CD4-positive, alpha-beta memory T cell (primary cell): ENCODE results near the gene CHST13. TPM values are rescaled to one million over a fixed set of nuclear protein-coding genes. Genes with fewer than 3 reads are reported as not detected.

Experiments used
- CTCF ChIA-PET: fragments of 350-600 bp; sonication (Branson Sonifier 250); formaldehyde crosslinking; loops from one replicate; lab custom pipeline; 2021; ENCODE audit warnings: inconsistent platforms; ENCODE audit not compliant: partially characterized antibody; lab: Charles Lee
- POLR2A ChIA-PET: fragments of 350-600 bp; sonication (Branson Sonifier 250); formaldehyde crosslinking; loops from one replicate; lab custom pipeline; 2021; ENCODE audit not compliant: partially characterized antibody; lab: Charles Lee
- DNase-seq, 5 donors: peaks; one replicate each; pipeline versions ENCODE4 v3.0.0 to v3.0.0-alpha.2; 2020 to 2022; ENCODE audit warnings: mixed read lengths in 1 of 5
- H3K27ac ChIP-seq: one replicate; pipeline ENCODE4 v1.7.0; 2013; ENCODE audit warnings: low read depth, low read length
- H3K27me3 ChIP-seq: 2 replicates; pipeline ENCODE4 v1.7.0; 2013; ENCODE audit warnings: mild to moderate bottlenecking, low read length, moderate library complexity; ENCODE audit not compliant: insufficient read depth
- H3K36me3 ChIP-seq: 2 replicates; pipeline ENCODE4 v1.7.0; 2013; ENCODE audit warnings: mild to moderate bottlenecking, low read length, moderate library complexity; ENCODE audit not compliant: insufficient read depth
- H3K4me1 ChIP-seq: 2 replicates; pipeline ENCODE4 v1.7.0; 2013; ENCODE audit warnings: mild to moderate bottlenecking, low read length, moderate library complexity; ENCODE audit not compliant: insufficient read depth
- H3K4me3 ChIP-seq, 2 donors: one replicate each; pipeline ENCODE4 v1.7.0; 2013; ENCODE audit warnings: low read length in 2 of 2, mild to moderate bottlenecking in 1 of 2
- H3K9me3 ChIP-seq, 2 donors: one replicate each; pipeline ENCODE4 v1.7.0; 2013; ENCODE audit warnings: low read length in 2 of 2, control low read depth in 1 of 2; ENCODE audit not compliant: control insufficient read depth in 1 of 2
- H3K27ac Mint-ChIP-seq, 7 donors: one replicate each; pipeline ENCODE4 v1.8.0; 2020 to 2021; ENCODE audit warnings: mixed read lengths in 7 of 7, mild to moderate bottlenecking in 6 of 7, inconsistent platforms in 3 of 7, moderate library complexity in 3 of 7
- H3K27me3 Mint-ChIP-seq, 2 donors: one replicate each; pipeline ENCODE4 v1.8.0; 2020 to 2021; ENCODE audit warnings: mixed read lengths in 2 of 2
- H3K36me3 Mint-ChIP-seq, 2 donors: one replicate each; pipeline ENCODE4 v1.8.0; 2020 to 2021; ENCODE audit warnings: mixed read lengths in 2 of 2, inconsistent platforms in 1 of 2, mild to moderate bottlenecking in 1 of 2
- H3K4me1 Mint-ChIP-seq, 4 donors: one replicate each; pipeline ENCODE4 v1.8.0; 2020 to 2021; ENCODE audit warnings: mixed read lengths in 4 of 4, mild to moderate bottlenecking in 1 of 4
- H3K4me3 Mint-ChIP-seq, 8 donors: one replicate each; pipeline ENCODE4 v1.8.0; 2020 to 2021; ENCODE audit warnings: mixed read lengths in 8 of 8, mild to moderate bottlenecking in 7 of 8, moderate library complexity in 6 of 8, inconsistent platforms in 3 of 8
- H3K9me3 Mint-ChIP-seq, 8 donors: one replicate each; pipeline ENCODE4 v1.8.0; 2020 to 2021; ENCODE audit warnings: mixed read lengths in 8 of 8, mild to moderate bottlenecking in 5 of 8, inconsistent platforms in 3 of 8, moderate library complexity in 1 of 8
- intact Hi-C: fragments of 100-400 bp; cut with micrococcal nuclease; formaldehyde crosslinking; loops from one replicate; pipeline ENCODE4 v1.15.1; 2023
- polyA plus RNA-seq, 2 donors: library from polyadenylated mRNA; unstranded; fragments of 300-500 nt; fragmentation: Illumina TruSeq; gene quantifications; one replicate each; pipeline ENCODE4 v1.2.3, GENCODE V29; 2021
- total RNA-seq, 2 experiments: library from RNA; stranded (reverse); gene quantifications; one replicate each; pipeline ENCODE4 v1.2.3, GENCODE V29; 2021

Gene CHST13
- total and polyA plus RNA-seq, 4 experiments from 2014 or later = 0.23 to 0.42 TPM; not detected in 2

GRCh38 chr3:126543457-126544061 lies 19.6 kb downstream of the CHST13 start:
- intact Hi-C loops = no loop called here

GRCh38 chr3:126544596-126545281 lies 20.8 kb downstream of the CHST13 start:
- POLR2A ChIA-PET = no interaction called here
- H3K4me3 ChIP-seq = no peak overlapping the region
- DNase-seq = peak in 1 of 5 donors; percentile 15
- H3K27ac ChIP-seq = no peak overlapping the region
- CTCF ChIA-PET = no interaction called here
- Mint-ChIP-seq H3K27me3 (peaks cover 0 to 6% of the 10 kb centered on the region in 2 donors), H3K27ac (no peak overlapping the region), H3K36me3 (no peaks in the 10 kb centered on the region), H3K4me3 (no peak overlapping the region), H3K4me1 (peaks cover 0 to 2% (median 0%) of the 10 kb centered on the region in 4 donors), H3K9me3 (peaks cover 0 to 3% (median 0%) of the 10 kb centered on the region in 8 donors)
- intact Hi-C loops = no loop called here
- H3K4me1 ChIP-seq = no peaks in the 10 kb centered on the region
- no peaks in the 10 kb centered on the region for H3K9me3 ChIP-seq
- no peaks in the 10 kb centered on the region for H3K27me3 ChIP-seq
- H3K36me3 ChIP-seq = no peaks in the 10 kb centered on the region

More at GRCh38 chr3:126543457-126544061, 19.6 kb downstream of the CHST13 start:
- Mint-ChIP-seq H3K27ac (no peak overlapping the region), H3K36me3 (no peaks in the 10 kb centered on the region), H3K9me3 (peaks cover 0 to 3% (median 0%) of the 10 kb centered on the region in 8 donors), H3K4me3 (no peak overlapping the region), H3K4me1 (peaks cover 0 to 2% (median 0%) of the 10 kb centered on the region in 4 donors), H3K27me3 (peaks cover 0 to 6% of the 10 kb centered on the region in 2 donors)
- Histone ChIP-seq H3K27ac (no peak overlapping the region), H3K36me3 (no peaks in the 10 kb centered on the region), H3K4me1 (no peaks in the 10 kb centered on the region), H3K4me3 (no peak overlapping the region), H3K9me3 (no peaks in the 10 kb centered on the region), H3K27me3 (no peaks in the 10 kb centered on the region)
- no peak for DNase-seq
- CTCF ChIA-PET = no interaction called here
- POLR2A ChIA-PET = no interaction called here

DNA sequence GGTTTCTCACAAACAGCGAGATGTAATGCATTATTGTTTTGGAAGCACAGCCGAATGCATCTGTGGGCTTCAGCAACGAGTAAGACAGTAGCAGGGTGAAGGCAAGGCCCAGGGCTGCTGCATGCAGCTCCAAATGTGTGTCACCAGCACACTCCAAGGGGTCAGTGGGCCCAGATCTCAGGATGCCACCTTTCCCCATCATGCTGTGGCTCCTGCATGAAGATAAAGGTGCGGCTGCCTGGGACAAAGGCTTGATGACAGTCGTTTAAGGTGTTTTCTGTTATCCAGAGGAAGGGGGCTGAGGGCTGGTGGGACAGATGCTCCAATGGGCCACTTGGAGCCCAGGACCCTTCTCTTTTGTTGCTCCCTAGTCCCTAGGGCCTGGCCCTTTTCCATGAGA lies 21.6 kb downstream of the CHST13 start:
- intact Hi-C loops = no loop called here
- Histone ChIP-seq H3K4me1 (no peaks in the 10 kb centered on the region), H3K9me3 (no peaks in the 10 kb centered on the region), H3K27ac (no peak overlapping the region), H3K36me3 (no peaks in the 10 kb centered on the region), H3K27me3 (no peaks in the 10 kb centered on the region), H3K4me3 (no peak overlapping the region)
- Mint-ChIP-seq H3K4me3 (no peak overlapping the region), H3K27ac (no peak overlapping the region), H3K36me3 (no peaks in the 10 kb centered on the region), H3K9me3 (no peaks in the 10 kb centered on the region), H3K27me3 (peaks cover 0 to 4% of the 10 kb centered on the region in 2 donors), H3K4me1 (no peaks in the 10 kb centered on the region)
- DNase-seq = no peak
- ChIA-PET CTCF (no interaction called here), POLR2A (no interaction called here)

DNA sequence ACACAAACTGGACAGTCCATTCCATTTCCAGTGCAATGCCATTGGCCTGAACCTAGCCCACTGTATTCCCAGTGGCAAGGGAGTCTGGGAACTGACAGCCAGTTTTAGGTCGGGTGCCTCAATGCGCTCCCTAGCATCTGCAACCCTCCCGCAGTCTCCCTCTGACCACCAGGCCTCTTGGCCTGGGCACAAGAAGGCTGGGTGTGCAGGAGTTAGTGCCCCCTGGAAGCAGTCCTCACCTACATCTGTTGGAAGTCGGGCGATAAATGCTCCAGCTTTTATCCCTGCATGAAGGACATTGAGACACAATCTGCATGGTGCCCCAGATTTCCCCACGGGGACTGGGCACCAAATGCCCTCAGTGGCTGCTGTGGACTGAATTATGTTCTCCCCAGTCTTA lies 22.1 kb downstream of the CHST13 start:
- no peaks in the 10 kb centered on the region for H3K9me3 Mint-ChIP-seq
- no peaks in the 10 kb centered on the region for H3K36me3 ChIP-seq
- ChIA-PET POLR2A (no interaction called here), CTCF (no interaction called here)
- intact Hi-C loops = no loop called here
- no peaks in the 10 kb centered on the region for H3K4me1 Mint-ChIP-seq
- H3K9me3 ChIP-seq = no peaks in the 10 kb centered on the region
- H3K27me3 Mint-ChIP-seq = peaks cover 0 to 5% of the 10 kb centered on the region in 2 donors
- no peaks in the 10 kb centered on the region for H3K27me3 ChIP-seq
- no peaks in the 10 kb centered on the region for H3K36me3 Mint-ChIP-seq
- H3K4me3 ChIP-seq = no peak overlapping the region
- no peak overlapping the region for H3K27ac Mint-ChIP-seq
- H3K4me3 Mint-ChIP-seq = no peak overlapping the region
- H3K4me1 ChIP-seq = no peaks in the 10 kb centered on the region
- H3K27ac ChIP-seq = no peak overlapping the region
- no peak for DNase-seq

- H3K27ac ChIP-seq = no peak overlapping the region
- H3K36me3 ChIP-seq = no peaks in the 10 kb centered on the region
- Mint-ChIP-seq H3K27ac (no peak overlapping the region), H3K4me1 (no peaks in the 10 kb centered on the region), H3K4me3 (no peak overlapping the region), H3K9me3 (no peaks in the 10 kb centered on the region), H3K36me3 (no peaks in the 10 kb centered on the region), H3K27me3 (peaks cover 0 to 4% of the 10 kb centered on the region in 2 donors)
- H3K9me3 ChIP-seq = no peaks in the 10 kb centered on the region
- ChIA-PET CTCF (no interaction called here), POLR2A (no interaction called here)
- no peak for DNase-seq
- intact Hi-C loops = no loop called here
- H3K27me3 ChIP-seq = no peaks in the 10 kb centered on the region
- H3K4me1 ChIP-seq = no peaks in the 10 kb centered on the region
- H3K4me3 ChIP-seq = no peak overlapping the region
Observed at GRCh38 chr3:126546549-126547239, 22.7 kb downstream of the CHST13 start.

DNA sequence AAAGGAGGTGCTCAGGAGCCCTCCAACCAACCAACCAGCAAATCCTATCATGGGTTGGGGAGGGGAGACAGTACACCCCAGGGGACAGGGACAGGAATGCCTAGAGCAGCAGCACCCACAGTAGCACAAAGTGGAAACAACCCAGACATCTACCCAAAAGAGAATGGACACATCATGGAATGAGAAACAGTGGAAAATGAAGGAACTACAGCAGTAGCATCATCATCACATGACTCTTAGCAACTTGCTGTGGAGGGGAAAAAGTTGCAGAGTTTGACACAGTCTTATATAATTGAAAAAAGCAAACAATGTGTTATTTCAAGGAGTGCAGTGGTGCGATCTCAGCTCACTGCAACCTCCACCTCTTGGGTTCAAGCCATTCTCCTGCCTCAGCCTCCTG lies 23.8 kb downstream of the CHST13 start:
- no peaks in the 10 kb centered on the region for H3K4me1 ChIP-seq
- no peak for DNase-seq
- H3K36me3 ChIP-seq = no peaks in the 10 kb centered on the region
- intact Hi-C loops = no loop called here
- H3K9me3 Mint-ChIP-seq = no peaks in the 10 kb centered on the region
- H3K27me3 ChIP-seq = no peaks in the 10 kb centered on the region
- no peak overlapping the region for H3K27ac ChIP-seq
- H3K36me3 Mint-ChIP-seq = no peaks in the 10 kb centered on the region
- ChIA-PET POLR2A (no interaction called here), CTCF (no interaction called here)
- no peak overlapping the region for H3K4me3 Mint-ChIP-seq
- H3K27me3 Mint-ChIP-seq = peaks cover 0 to 4% of the 10 kb centered on the region in 2 donors
- H3K27ac Mint-ChIP-seq = no peak overlapping the region
- H3K9me3 ChIP-seq = no peaks in the 10 kb centered on the region
- H3K4me3 ChIP-seq = no peak overlapping the region
- H3K4me1 Mint-ChIP-seq = no peaks in the 10 kb centered on the region

DNA sequence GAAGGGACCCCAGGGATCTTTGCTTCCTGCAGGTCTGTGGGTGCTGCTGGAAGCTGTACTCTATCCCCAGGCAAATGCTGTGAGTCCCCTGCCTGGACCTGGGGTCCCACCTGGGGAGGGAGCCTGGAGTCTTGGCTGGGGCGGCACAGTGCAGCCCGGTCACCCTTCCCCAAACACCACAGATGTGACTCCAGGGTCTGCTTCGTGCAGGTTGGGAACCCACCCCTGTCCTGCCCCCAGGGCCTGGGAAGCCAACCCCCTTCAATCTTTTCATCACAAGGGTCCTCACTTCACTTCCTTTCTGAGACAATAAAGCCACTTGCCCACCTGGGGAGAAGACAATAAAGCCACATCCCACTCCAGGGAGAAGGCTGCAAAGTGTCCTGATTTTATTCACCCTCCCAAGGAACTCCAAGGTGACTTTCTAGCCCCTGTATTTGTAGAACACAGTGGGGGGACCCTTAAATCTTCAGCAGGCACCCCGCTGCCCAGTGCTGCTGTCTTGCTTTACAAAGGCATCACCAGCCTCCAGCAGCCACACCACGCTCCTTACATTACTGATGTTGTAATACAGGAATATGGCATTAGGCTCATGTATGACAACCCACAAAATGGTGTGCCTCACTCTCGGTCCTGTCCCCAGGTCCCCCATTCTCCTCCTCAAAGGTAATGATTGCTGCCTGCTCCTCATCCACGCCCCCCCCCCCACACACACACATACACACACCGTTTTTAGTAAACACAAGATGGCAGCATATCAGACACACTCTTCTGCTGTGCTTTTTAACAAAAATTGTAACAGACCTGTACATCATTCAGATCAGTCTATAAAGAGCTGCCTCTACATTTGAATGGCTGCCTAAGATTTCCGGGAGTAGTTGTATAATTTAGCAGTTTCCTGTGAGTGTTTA lies 24.9 kb downstream of the CHST13 start:
- H3K9me3 Mint-ChIP-seq = no peaks in the 10 kb centered on the region
- Histone ChIP-seq H3K36me3 (no peaks in the 10 kb centered on the region), H3K27ac (no peak overlapping the region), H3K4me3 (no peak overlapping the region), H3K4me1 (no peaks in the 10 kb centered on the region), H3K27me3 (no peaks in the 10 kb centered on the region), H3K9me3 (no peaks in the 10 kb centered on the region)
- intact Hi-C loops = no loop called here
- H3K36me3 Mint-ChIP-seq = no peaks in the 10 kb centered on the region
- H3K27ac Mint-ChIP-seq = no peak overlapping the region
- CTCF ChIA-PET = no interaction called here
- H3K4me3 Mint-ChIP-seq = no peak overlapping the region
- POLR2A ChIA-PET = no interaction called here
- peaks cover 0 to 4% of the 10 kb centered on the region in 2 donors for H3K27me3 Mint-ChIP-seq
- no peaks in the 10 kb centered on the region for H3K4me1 Mint-ChIP-seq
- no peak for DNase-seq
